Vagina (tissue), 2 donors: ENCODE data around the gene UROD. TPM values are rescaled to one million over a fixed set of nuclear protein-coding genes. Genes with fewer than 3 reads are reported as not detected.

Experiments used
- DNase-seq, 2 donors: peaks; one replicate each; pipeline ENCODE4 v3.0.0-alpha.2; 2017; ENCODE audit errors: extremely low spot score in 2 of 2
- H3K27ac ChIP-seq: fragments of 200-600 bp; sonication (generic); one replicate; pipeline ENCODE4 v1.5.1; 2019
- H3K27me3 ChIP-seq: fragments of 200-600 bp; sonication (generic); one replicate; pipeline ENCODE4 v1.5.1; 2019
- H3K36me3 ChIP-seq, 2 donors: fragments of 200-600 bp; sonication (generic); one replicate each; pipeline ENCODE4 v1.5.1; 2017 to 2019
- H3K4me1 ChIP-seq: fragments of 200-600 bp; sonication (generic); one replicate; pipeline ENCODE4 v1.5.1; 2019
- H3K4me3 ChIP-seq, 2 donors: fragments of 200-600 bp; sonication (generic); 1 replicate in 1 of 2; 2 replicates in 1 of 2; pipeline ENCODE4 v1.5.1; 2016 to 2019
- H3K9me3 ChIP-seq: fragments of 200-600 bp; sonication (generic); one replicate; pipeline ENCODE4 v1.5.1; 2019
- POLR2A ChIP-seq, 2 donors: fragments of 450-650 bp; IDR thresholded peaks; one replicate each; pipeline ENCODE4 v1.6.1; 2017; ENCODE audit warnings: antibody characterized with exemption in 2 of 2, mild to moderate bottlenecking in 2 of 2, moderate library complexity in 2 of 2
- POLR2AphosphoS5 ChIP-seq, 2 donors: sonication (generic); formaldehyde crosslinking; IDR thresholded peaks; one replicate each; pipeline ENCODE4 v1.9.0; 2017; ENCODE audit warnings: antibody characterized with exemption in 2 of 2, mild to moderate bottlenecking in 2 of 2, low read depth in 1 of 2; ENCODE audit not compliant: insufficient read depth in 1 of 2
- intact Hi-C: fragments of 100-400 bp; cut with DNase I; formaldehyde crosslinking; loops from one replicate; pipeline ENCODE4 v1.15.1; 2023
- total RNA-seq: library from RNA; depleted of rRNA; stranded (reverse); fragments of >200 nt; gene quantifications from one replicate; pipeline ENCODE4 v1.2.3, GENCODE V29; 2016
- TF ChIP-seq, protein P1 (sequence below), 3 experiments: fragments of 450-650 bp in 2 of 3; fragments of 200-600 bp in 1 of 3; sonication (generic) in 1 of 3; IDR thresholded peaks; one replicate each; pipeline ENCODE4 v1.5.1; 2017 to 2019; ENCODE audit warnings: antibody characterized with exemption in 3 of 3, mild to moderate bottlenecking in 2 of 3, moderate library complexity in 2 of 3

Gene UROD
- total RNA-seq, 1 donor from 2014 or later, result 65.6 TPM

DNA sequence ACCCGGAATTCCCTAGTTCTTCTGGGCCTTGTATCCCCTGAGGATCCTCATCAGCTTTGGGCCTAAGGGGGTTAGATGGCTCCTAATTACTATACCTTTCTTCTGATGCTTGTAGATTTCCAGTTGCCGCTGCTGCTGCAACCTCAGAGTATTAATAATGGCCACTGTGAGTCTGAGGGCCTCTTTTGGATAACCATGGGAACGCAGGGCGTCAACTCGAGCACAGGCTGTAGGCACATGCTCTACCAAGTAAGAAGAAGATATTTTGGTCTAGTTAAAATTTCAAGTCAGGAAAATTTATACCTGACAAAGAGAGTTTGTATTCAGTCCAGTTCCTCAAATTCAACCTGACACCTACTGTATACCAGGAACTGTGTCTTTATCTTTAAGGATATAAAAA lies 28.2 kb downstream of the UROD start:
- intact Hi-C loops, result no loop called here
- no peaks in the 10 kb centered on the region for H3K27me3 ChIP-seq
- H3K36me3 ChIP-seq, result peaks cover 0 to 8% of the 10 kb centered on the region in 2 donors
- H3K4me1 ChIP-seq, result no peaks in the 10 kb centered on the region
- H3K4me3 ChIP-seq, result no peak overlapping the region
- no peak overlapping the region for H3K27ac ChIP-seq
- H3K9me3 ChIP-seq, result no peaks in the 10 kb centered on the region
- DNase-seq, result no peak
- TF ChIP-seq, protein P1, sequence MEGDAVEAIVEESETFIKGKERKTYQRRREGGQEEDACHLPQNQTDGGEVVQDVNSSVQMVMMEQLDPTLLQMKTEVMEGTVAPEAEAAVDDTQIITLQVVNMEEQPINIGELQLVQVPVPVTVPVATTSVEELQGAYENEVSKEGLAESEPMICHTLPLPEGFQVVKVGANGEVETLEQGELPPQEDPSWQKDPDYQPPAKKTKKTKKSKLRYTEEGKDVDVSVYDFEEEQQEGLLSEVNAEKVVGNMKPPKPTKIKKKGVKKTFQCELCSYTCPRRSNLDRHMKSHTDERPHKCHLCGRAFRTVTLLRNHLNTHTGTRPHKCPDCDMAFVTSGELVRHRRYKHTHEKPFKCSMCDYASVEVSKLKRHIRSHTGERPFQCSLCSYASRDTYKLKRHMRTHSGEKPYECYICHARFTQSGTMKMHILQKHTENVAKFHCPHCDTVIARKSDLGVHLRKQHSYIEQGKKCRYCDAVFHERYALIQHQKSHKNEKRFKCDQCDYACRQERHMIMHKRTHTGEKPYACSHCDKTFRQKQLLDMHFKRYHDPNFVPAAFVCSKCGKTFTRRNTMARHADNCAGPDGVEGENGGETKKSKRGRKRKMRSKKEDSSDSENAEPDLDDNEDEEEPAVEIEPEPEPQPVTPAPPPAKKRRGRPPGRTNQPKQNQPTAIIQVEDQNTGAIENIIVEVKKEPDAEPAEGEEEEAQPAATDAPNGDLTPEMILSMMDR (IDR thresholded peaks at IDR 0.05), result no peak
- TF ChIP-seq POLR2A (IDR thresholded peaks at IDR 0.05) (no peak), POLR2AphosphoS5 (IDR thresholded peaks at IDR 0.05; ENCODE audit: insufficient read depth in 1 of 2, low read depth in 1 of 2) (no peak)

DNA sequence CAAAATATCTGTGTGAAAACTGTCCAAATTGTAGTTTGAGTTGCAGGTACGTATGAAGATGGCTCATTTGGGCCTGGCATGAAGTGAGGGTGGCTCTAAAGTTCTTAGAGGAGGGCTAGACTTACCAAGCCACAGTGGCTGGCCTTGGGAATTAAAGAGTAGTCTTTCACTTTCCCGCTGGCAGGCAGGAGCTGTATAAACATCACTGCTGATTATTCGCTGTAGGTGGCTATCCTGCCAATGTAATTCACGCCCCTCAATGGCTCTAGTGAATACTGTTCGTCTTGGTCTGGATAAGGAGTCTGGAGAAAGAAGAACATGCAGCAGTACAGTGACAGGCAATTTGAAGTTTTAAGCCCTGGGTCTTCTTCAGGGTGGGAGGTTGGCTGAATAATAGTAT lies 31.0 kb downstream of the UROD start:
- no peaks in the 10 kb centered on the region for H3K27me3 ChIP-seq
- intact Hi-C loops, result no loop called here
- TF ChIP-seq, protein P1 (IDR thresholded peaks at IDR 0.05), result no peak
- TF ChIP-seq POLR2AphosphoS5 (IDR thresholded peaks at IDR 0.05; ENCODE audit: insufficient read depth in 1 of 2, low read depth in 1 of 2) (no peak), POLR2A (IDR thresholded peaks at IDR 0.05) (no peak)

GRCh38 chr1:45044916-45045315 lies 32.9 kb downstream of the UROD start:
- no peak for DNase-seq

More for the DNA sequence above, 31.0 kb downstream of the UROD start:
- Histone ChIP-seq H3K4me1 (no peaks in the 10 kb centered on the region), H3K27ac (no peak overlapping the region), H3K9me3 (no peaks in the 10 kb centered on the region), H3K36me3 (peaks cover 0 to 8% of the 10 kb centered on the region in 2 donors), H3K4me3 (no peak overlapping the region)
- no peak for DNase-seq

DNA sequence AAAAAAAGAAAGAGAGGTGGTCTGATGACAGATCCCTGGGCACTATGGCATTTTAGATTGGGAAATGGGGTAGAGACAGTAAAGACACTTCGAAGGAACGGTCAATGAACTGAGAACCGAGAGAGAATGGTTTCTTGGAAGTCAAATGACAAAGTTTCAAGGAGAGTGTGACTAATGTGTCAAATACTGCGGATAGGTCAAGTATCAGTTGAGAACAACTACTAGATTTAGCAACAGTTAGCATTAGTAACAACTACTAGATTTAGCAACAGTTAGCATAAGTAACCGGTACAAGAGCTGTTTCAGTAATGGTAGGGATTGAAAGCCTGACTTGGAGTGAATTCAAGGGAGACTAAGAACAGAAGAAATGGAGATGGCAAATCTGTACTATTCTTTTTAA lies 35.0 kb downstream of the UROD start:
- DNase-seq, result no peak
- TF ChIP-seq, protein P1 (IDR thresholded peaks at IDR 0.05), result no peak
- H3K9me3 ChIP-seq, result no peaks in the 10 kb centered on the region
- no peaks in the 10 kb centered on the region for H3K27me3 ChIP-seq
- intact Hi-C loops, result no loop called here
- no peak overlapping the region for H3K27ac ChIP-seq
- no peak overlapping the region for H3K4me3 ChIP-seq
- no peaks in the 10 kb centered on the region for H3K4me1 ChIP-seq
- H3K36me3 ChIP-seq, result peaks cover 0 to 8% of the 10 kb centered on the region in 2 donors

More at GRCh38 chr1:45044916-45045315, 32.9 kb downstream of the UROD start:
- no peak overlapping the region for H3K4me3 ChIP-seq
- TF ChIP-seq, protein P1 (IDR thresholded peaks at IDR 0.05), result no peak
- TF ChIP-seq POLR2A (IDR thresholded peaks at IDR 0.05) (no peak), POLR2AphosphoS5 (IDR thresholded peaks at IDR 0.05; ENCODE audit: insufficient read depth in 1 of 2, low read depth in 1 of 2) (no peak)
- intact Hi-C loops, result no loop called here
- no peaks in the 10 kb centered on the region for H3K9me3 ChIP-seq
- H3K4me1 ChIP-seq, result no peaks in the 10 kb centered on the region
- H3K36me3 ChIP-seq, result peaks cover 0 to 8% of the 10 kb centered on the region in 2 donors
- H3K27ac ChIP-seq, result no peak overlapping the region
- H3K27me3 ChIP-seq, result no peaks in the 10 kb centered on the region

GRCh38 chr1:45051005-45051772 lies 39.1 kb downstream of the UROD start:
- no peaks in the 10 kb centered on the region for H3K9me3 ChIP-seq
- no peak for DNase-seq
- H3K4me1 ChIP-seq, result no peaks in the 10 kb centered on the region
- H3K27me3 ChIP-seq, result no peaks in the 10 kb centered on the region
- no peaks in the 10 kb centered on the region for H3K36me3 ChIP-seq
- no peak overlapping the region for H3K27ac ChIP-seq
- no peak overlapping the region for H3K4me3 ChIP-seq
- TF ChIP-seq POLR2A (IDR thresholded peaks at IDR 0.05) (no peak), POLR2AphosphoS5 (IDR thresholded peaks at IDR 0.05; ENCODE audit: insufficient read depth in 1 of 2, low read depth in 1 of 2) (no peak)
- TF ChIP-seq, protein P1 (IDR thresholded peaks at IDR 0.05), result no peak
- intact Hi-C loops, result no loop called here
